CD4-positive, alpha-beta T cell treated with Interleukin-15 for 4 hours (primary cell): ENCODE data around the gene KLHL29.

ENCODE experiments used
- DNase-seq: peaks from one replicate; pipeline ENCODE4 v3.0.0-alpha.2; 2020; ENCODE audit warnings: low spot score

The KLHL29 gene

DNA sequence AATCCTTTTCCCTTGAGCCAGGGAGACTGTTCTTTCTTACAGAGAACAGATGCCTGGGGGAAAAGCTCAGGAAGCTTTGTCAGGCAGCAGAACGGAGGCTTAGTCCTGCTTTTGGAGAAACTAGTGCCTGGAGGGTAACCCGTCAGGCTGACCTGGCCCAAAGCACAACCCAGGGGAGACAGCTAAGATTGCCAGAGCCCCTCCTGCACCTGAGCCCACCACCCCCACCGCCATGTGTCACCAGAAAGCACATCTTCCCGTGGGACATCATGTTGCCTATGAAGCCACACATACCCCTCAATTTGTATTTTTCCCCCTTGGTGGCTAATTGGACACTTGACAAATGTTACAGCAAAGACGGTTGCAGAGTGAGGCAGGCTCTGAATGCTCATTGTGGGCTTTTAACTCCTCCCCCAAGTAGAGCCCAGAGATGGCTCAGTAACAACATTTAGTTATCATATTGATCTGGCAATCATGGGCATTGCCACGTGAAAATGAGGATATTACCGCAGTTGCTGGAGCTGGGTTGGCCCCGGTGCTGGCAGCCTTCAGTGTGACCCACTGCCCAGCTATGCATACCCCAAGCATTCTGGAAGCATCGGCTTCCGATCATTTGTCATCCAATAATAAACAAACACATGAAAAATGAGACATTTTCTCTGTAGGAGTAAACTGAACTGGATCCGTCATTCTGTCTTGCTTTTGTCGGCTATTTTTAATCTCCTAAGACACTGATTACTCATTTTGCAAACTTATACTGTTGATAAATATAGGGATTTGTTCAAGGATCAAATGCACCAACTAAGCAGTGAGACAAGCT, 312.5 kb downstream of the KLHL29 start:
- no peak for DNase-seq

DNA sequence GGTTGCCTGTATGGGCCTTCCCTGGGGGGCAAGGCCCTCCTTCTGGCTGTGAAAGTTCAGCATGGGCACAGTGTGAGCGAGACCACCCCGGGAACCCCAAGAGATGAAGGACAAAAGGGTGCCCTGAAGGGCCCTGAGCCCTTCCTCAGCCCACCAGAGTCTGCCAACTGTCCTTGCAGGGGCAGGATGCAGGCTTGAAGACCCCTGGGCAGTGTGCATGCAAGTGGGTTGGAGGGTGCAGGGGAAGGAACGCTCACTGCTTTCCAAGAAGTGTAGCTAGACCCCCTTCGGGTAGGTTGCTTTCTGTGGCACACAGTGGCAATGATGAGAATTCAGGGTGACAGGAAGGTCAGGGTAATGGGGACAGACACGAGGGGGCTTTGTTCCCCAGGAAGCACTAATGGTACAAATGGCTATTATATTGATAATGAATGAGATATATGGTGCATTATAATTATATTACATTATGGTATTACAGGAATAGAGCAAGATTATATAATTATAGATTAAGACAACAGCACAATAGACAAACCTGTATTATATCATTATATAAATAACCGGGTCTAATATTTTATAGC, 313.2 kb downstream of the KLHL29 start:
- DNase-seq = no peak

DNA sequence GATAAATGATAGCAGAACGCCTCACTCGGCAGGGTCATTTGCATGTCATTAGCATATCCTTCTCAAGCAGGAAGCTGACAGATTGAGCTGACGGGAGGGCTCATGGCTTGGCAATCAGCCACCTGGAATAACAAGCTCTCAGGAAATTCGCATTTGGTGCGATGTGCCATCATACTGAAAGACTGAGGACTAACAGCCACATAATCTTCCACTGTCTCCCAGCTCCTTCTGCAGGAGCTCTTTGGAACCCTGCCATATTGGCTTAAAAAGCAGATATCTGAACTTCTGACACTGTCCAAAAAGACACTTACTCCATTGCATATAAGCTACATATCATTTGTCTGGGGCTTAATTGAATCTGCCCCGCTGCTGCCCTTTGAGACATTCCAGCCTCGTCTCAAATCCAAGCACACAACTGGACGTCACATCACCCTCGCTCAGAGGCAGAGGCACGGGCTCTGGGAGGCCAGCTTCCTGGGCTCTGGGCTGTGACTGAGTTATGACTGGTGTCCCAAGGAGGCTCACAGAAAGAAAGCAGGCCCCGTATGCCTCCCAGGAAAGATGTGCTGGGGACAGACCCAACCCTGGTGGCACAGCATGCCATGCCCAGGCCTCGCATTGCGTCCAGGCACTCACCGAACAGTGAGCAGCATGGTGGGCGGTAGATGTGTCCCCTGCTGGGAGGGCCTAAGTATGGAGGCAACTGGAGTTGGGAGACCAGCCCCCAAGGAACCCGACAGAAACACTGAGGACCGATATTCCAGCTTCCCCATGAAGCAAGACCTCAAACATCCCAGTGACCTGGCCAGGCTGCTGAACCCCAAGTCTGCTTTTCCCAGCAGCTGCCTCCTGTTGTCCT, 314.0 kb downstream of the KLHL29 start:
- DNase-seq = no peak

DNA sequence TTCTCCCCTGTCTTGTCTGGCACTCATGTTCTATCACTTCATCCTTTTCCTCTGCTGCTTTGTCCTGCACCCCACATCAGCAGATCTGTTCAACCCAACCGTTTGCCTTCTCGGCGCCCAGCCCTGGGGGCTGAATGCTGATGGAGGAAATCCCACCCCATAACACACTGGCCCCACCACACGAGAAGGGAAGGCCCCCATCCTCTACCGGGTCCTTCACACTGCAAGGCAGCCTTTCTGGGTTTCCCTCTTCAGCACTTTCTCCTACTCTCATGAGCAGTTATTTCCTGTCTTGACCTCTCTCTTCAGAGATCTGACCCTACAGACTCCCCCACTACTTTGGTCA, 314.6 kb downstream of the KLHL29 start:
- DNase-seq = no peak

DNA sequence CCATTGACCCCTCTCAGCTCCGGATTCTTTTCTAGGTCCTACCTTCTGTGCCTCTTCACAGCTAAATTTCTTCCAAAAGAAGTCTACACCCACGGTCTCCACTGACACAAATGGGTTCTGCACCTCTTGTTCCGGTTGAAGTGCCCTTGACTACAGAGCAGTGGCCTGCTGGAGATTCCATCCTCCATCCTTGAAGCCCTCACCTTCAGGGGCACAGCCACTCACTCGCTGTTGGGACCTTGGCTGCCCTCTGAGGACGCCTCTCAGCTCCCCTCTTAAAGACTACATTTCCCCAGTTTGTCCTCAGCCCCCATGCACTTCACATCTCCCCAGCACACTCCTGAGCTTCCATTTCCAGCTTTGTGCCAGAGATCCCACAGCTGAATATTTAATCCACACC, 315.6 kb downstream of the KLHL29 start:
- no peak for DNase-seq

DNA sequence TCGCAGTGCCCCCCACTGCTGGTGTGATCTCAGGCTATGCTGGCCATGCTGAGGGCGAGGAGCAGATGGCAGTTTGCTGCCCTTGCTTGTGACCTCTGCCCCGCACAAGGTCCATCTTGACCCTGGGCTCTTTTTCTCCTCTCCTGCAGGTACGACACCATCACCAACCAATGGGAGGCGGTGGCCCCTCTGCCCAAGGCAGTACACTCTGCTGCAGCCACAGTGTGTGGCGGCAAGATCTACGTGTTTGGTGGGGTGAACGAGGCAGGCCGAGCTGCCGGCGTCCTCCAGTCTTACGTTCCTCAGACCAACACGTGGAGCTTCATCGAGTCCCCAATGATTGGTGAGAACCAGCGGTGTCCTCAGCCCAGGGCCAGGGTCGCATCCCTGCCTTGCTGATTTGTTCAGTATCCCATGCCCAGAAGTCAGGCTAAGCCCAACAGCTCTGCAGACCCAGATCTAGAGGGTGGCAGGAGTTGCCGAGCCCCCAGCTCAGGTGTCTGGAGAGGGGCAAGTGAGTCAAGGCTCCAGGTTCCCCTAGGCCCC, 318.1 kb downstream of the KLHL29 start:
- no peak for DNase-seq

DNA sequence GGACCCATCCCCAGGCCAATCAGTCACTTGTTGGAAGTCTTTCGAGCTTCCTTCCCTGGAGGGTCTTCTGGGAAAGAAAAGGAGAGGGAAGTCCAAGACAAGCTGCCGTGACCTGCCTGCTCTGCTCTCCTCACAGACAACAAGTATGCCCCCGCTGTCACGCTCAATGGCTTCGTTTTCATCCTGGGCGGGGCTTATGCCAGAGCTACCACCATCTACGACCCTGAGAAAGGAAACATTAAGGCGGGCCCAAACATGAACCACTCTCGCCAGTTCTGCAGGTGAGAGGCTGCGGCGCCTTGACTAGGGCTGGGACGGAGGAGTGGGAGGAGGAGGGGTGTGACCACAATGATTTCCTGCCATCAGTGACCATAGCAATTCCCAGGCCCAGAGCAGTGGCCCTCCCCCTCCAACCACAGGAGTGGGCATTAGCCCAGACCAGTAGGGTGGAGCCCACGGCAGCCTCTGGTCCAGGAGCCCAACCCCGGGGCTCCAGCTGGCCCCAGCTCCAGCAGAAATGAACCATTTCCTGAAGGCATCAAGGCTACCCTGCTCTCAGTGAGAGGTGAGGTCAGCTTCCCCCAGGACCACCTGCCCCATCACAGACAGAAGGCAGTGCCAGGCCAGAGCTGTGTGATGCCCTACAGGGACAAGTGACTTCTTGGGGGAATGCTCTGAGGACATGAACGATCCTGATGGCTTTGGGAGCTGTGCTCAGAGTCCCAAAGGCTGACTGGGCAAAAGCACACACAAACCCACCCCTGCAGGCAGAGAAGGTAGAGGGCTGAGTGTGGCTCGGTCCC, 318.8 kb downstream of the KLHL29 start:
- DNase-seq = no peak

DNA sequence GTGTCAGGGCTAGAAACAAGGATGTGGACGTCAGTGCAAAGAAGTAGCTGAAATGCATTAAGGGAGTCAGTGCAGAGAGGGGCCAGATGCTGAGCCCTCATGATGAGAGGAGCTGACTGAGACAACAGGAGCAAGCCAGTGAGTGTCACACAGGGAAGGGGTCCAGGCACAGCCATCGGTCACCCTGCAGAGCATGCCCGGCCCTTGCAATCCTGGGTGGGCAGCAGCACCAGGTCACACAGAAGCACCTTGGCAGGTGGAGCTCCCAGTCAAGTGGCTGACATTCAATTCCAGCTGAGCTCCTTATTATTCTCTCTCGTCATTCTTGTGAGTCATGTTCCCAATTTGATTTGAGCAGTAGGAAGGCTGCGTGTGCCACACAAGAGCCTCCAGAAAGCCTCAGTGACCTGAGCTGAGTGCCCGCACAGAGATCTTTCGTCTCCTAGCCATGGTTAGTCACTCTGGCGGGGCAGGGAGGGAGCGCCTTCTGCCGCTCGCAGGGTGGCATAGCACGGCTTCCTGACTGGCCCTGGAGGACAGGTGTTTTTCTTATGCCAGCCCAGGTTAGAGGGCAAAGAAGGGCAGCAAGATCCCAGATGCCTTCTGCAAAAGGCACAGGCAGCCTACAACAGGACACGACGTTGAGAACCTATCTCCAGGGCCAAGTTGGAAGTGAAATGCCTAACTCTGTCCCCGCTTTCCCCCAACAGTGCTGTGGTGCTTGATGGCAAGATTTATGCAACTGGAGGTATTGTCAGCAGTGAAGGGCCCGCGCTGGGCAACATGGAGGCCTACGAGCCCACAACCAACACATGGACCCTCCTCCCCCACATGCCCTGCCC, 321.0 kb downstream of the KLHL29 start:
- DNase-seq = no peak

DNA sequence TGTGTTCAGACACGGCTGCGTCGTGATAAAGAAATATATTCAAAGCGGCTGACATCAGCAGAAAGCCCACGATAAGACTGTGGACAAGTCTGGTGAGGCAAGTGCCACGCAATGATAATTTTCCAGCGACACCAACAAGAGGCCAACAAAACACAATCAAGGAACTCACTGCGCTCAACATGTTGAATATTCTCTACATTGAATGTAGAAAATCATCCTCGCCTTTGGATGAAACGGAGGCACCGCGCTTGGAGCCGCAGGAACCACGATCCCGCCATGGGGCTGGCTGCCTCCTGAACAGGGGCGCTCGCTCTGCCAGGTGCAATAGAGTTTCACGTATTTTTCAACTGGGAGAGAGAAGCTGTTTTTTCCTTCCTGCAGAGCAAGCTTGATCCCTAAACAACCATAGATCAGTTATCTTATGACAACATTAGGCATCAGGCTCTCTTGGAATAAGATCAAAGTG, 321.7 kb downstream of the KLHL29 start:
- no peak for DNase-seq

DNA sequence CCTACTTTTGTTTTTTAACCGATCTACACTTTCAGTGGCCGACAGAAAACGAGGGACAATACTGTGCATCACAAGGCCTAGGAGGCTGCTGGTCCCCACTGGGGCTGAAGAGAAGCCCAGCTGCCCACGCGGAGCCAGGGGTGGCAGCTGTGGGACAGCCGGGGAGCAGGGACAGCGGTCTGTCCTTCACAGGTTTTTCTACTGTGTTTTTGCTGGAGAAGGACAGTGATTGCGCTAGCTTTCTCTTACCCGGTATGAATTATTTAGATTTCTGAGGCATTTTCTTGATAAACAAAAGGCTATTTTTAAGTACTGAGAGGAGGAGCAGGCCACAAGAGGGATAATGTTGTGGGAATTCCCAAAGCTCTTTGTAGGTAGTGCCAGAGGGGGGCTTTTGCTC, 322.1 kb downstream of the KLHL29 start:
- DNase-seq = no peak

DNA sequence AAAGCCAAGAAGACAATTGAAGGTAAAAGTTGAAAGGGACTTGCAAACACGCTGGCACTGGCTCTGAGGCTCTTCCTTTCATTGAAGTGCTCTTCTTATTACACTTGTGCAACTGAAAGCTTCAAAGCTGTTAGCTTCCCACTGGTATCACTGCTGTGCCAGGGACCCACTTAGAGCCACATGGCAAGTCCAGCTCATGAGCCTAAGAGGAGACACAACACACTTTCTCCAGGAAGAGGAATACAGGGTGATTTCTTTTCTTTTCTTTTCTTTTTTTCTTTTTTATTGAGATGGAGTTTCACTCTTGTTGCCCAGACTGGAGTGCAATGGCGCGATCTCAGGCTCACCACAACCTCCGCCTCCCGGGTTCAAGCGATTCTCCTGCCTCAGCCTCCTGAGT, 323.8 kb downstream of the KLHL29 start:
- no peak for DNase-seq

DNA sequence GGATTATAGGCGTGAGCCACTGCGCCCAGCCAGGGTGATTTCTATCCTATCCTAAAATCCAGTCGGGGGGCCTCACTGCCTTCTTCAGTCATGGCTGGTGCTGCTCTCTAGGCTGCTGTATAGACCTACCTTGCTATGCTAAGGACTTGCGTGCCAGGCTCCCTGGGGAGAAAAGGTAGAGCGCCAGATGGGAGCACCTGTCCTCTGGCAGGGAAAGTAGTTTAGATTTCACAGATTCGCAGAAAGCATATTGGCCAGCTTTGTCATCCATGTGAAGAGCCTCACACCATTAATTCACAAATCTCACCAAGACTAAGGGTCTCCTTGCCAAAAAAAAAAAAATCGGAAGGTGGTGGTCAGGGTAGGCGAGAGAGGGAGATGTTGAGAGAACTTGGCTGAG, 324.3 kb downstream of the KLHL29 start:
- no peak for DNase-seq

DNA sequence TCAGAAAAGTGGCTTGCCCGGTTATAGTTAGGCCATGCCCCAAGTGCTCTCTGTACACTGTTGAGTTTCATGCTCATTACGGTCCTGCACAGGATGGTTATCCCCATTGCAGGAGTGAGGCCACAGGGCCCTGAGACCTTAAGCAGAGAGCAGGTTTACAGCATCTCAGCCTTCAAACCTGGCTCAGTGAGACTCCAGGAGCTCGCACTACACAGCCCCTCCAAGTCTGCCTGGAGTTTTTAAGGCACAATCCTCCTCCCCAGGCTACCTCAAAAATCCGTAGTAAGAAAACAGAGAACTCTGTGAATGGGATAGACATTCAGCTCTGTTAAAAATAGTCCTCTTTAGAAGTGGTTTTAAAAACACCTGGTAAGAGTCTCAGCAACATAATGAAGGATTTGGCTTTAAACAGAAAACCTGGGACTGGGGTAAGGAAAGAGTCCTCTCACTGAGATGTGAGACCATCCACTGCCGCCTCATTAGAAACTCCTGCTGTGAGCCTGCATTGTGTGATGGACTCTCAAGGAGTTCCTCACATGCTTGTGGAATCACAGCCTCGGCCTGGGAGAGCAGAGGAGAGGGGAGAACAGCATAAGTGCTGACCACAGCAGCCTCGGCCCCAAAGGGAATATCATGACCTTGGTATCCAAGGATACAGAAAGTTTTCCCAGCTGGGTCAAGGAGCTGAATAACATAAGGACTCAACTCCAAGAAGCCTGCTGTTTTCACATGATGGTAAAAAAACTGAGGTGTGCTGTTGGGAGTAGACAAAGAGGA, 327.2 kb downstream of the KLHL29 start:
- DNase-seq = no peak

DNA sequence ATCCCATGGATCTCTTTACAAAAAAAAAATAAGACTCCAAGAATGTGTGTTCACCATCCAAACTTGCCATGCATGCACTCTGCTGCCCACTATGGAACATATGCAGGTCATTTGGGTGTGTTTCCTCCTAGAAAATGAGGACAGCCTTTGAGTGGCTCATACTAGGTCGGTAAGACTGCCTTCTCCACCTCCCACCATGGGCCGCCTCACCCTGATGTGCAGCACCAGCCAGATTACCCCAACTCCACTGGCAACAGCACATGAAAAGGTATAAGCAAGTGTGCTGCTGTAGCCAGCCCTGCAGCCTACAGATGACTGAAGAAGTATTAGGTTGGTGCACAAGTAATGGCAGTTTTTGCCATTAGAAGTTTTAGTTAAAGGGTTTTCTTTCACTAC, 327.8 kb downstream of the KLHL29 start:
- DNase-seq = no peak

DNA sequence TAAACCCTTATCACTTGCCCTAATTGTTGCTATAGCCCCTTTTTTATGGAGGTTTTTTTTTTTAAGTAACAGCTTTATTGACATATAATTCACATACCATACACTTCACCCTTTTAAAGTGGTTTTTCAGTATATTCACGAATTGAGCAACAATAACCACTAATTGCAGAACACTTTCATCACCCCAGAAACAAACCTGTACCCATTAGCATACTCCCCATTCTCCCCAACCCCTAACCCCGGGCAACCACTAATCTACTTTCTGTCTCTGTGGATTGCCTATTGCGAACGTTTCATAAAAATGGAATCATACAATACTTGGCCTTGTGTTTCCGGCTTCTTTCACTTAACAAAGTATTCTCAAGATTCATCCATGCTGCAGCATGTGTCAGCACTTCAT, 328.4 kb downstream of the KLHL29 start:
- no peak for DNase-seq

DNA sequence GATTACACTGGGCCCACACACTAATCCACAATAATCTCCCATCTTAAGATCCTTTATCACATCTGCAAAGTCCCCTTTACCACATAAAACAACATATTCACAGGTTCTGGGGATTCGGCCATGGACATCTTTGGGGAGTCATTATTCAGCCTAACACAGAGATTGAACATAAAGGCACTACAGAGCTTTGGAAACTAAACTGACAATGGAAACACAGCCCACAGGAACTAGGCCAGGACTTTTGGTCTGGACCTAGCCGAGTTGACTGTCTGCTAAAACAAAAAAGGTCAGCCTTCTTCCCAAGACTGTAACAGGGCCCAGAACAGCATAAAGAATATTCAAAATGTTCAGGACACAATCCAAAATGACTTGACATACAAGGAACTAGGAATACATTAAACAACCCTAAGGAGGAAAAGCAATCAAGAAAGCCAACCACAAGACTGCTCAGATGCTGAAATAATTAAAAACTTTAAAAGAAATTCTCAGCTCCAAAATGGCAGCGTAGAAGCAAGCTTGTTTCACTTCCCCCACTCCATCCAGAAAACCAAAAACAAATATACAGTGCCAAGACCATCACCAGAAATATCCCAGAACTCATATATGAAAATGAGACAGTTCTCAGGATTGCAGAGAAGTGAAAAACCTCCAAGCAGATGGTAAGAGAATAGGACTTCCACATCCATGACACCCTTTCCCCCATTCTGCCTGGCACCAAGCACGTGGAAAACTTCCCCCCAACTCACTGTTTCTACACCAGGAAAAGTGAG, 334.1 kb downstream of the KLHL29 start:
- no peak for DNase-seq

DNA sequence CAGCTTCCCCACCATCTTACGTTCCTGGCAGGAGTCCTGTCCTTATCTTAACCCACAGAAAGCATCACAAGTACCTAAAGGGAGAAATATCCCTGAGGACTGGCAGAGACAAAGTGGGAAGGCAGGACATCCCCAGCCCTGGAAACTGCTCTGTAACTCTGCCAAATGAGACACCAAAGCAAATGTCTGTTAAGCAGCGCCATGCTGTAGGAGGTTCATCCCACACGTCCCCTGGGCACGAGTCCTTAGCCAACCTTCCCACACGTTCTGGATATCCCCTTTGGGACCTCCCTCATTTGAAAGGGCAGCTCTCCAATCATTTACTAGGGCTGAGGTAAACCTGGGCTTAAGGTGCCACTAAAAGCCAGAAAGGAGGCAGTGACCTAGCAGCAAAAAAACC, 334.7 kb downstream of the KLHL29 start:
- no peak for DNase-seq

DNA sequence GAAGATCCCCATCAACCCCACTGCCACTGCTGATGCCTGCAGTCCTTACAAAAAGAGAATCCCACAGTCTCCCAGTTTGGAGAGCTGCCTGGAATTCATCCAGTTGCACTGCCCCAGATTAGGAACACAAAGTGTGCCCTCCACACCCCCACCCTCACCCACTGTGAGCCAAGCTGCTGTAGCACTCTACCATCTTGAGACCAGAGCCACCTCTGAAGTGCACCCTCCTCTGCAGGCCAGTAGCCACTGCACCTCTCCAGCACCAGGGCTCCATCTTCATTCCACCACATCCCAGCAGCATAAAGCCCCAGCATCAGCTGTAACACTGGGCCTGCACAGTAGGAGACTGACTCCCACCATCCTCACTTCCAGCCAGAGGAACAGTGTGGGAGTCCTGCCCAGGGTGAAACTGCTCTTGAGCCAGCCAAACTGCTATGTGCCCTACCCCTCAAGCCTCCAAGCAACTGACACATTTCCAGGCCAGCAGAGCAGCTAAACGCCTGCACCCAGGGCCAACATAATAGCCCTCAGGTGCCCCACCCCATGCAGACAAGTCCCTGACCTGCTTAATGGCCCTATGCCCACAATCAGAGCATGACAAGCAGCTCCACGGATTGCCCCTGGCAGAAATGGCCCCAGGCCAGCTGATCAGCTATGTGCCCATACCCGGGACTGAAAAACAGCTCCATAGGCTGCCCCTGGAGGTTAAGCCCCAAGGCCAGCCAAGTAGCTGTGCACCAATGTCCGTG, 335.9 kb downstream of the KLHL29 start:
- DNase-seq = no peak

DNA sequence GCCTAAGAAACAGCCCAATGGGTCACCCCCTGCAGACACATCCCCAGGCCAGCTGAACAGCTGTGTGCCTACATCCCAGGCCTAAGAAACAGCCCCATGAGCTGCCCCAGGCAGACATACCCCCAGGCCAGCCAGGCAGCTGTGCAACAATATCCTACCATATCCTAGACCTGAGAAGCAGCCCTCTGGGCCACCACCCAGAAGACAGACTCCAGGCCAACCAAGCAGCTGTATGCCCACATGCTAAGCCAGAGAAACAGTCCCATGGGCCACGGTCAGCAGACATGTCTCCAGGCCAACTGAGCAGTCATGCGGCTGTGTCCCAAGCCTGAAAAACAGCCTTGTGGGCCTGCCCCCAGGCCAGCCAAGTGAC, 336.5 kb downstream of the KLHL29 start:
- DNase-seq = no peak
